K562 (cell line): ENCODE data around the gene NINL.
"Not testable (repeated sequence)": the region's sequence is repeated elsewhere in the genome, so short reads cannot be mapped to it uniquely, and the experiment has no call there.

Experiments
- CTBP1 ChIP-seq: fragments of 450-650 bp; IDR thresholded peaks from 2 replicates; pipeline ENCODE4 v1.6.1; 2016; ENCODE audit warnings: borderline replicate concordance
- EGR1 ChIP-seq: fragments of 450-650 bp; conservative IDR thresholded peaks from 2 replicates; pipeline ENCODE4 v1.6.1; 2017; ENCODE audit warnings: mild to moderate bottlenecking
- FOXK1 ChIP-seq: sonication (generic); formaldehyde crosslinking; IDR thresholded peaks from 2 replicates; pipeline ENCODE4 v1.8.0; 2022; ENCODE audit warnings: missing genetic modification reagents, mild to moderate bottlenecking, borderline replicate concordance
- GATAD2A ChIP-seq: fragments of 450-650 bp; IDR thresholded peaks from 2 replicates; pipeline ENCODE4 v1.6.1; 2017
- JUNB ChIP-seq: fragments of 450-650 bp; formaldehyde crosslinking; conservative IDR thresholded peaks from 2 replicates; pipeline ENCODE4 v1.4.0; 2020; ENCODE audit warnings: mild to moderate bottlenecking
- NR2C2 ChIP-seq, 2 experiments: fragments of 200-800 bp in 1 of 2; sonication (Bioruptor generic) in 1 of 2; sonication (generic) in 1 of 2; formaldehyde crosslinking in 1 of 2; IDR thresholded peaks; 2 replicates each; pipeline versions ENCODE4 v1.6.1 to v1.8.0; 2016 to 2022; ENCODE audit warnings: mild to moderate bottlenecking in 1 of 2, missing compliant biosample characterization in 1 of 2, missing genetic modification characterization in 1 of 2, missing genetic modification reagents in 1 of 2
- POLR2AphosphoS5 ChIP-seq: IDR thresholded peaks from 2 replicates; pipeline ENCODE4 v1.6.1; 2011; ENCODE audit warnings: mild to moderate bottlenecking, low read depth, low read length, moderate library complexity; ENCODE audit not compliant: control insufficient read depth, insufficient read depth
- TF ChIP-seq, protein P1 (sequence below), 3 experiments: IDR thresholded peaks in 2 of 3; conservative IDR thresholded peaks in 1 of 3; 2 replicates each; pipeline ENCODE4 v1.5.1; 2011 to 2012; ENCODE audit warnings: low read length in 3 of 3, mild to moderate bottlenecking in 3 of 3, control low read depth in 2 of 3, improper control_type of control experiment in 1 of 3, inconsistent platforms in 1 of 3, low read depth in 1 of 3, mixed read lengths in 1 of 3, moderate library complexity in 1 of 3; ENCODE audit not compliant: insufficient read depth in 2 of 3
- TF ChIP-seq, protein P2 (sequence below), 2 experiments: fragments of 450-650 bp; IDR thresholded peaks; 2 replicates each; pipeline ENCODE4 v1.6.1; 2016; ENCODE audit warnings: mild to moderate bottlenecking in 2 of 2, borderline replicate concordance in 1 of 2, low read depth in 1 of 2, moderate library complexity in 1 of 2
- TF ChIP-seq, protein P3 (sequence below): fragments of 450-650 bp; IDR thresholded peaks from 2 replicates; pipeline ENCODE4 v1.6.1; 2018; ENCODE audit not compliant: partially characterized antibody

DNA sequence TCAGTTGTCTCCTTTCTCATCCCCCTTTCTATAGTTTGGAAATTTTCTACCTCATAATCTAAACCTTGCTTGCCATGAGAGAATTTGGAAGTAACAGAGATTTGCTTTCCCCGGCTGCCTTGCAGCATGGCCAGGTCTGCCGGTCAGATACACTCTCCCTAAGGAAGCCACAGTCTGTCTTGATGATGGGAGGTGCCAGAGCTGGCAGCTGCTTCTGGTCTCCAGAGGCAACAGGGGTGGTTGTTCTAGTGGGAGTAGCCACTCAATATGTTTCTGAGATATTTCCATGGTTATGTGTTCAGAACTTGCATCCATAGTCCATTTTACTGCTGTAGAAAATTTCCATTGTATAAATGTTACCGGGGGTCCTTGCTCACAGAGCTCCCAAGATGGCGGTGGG, 5.4 kb upstream of the NINL start:
- TF ChIP-seq, protein P1, sequence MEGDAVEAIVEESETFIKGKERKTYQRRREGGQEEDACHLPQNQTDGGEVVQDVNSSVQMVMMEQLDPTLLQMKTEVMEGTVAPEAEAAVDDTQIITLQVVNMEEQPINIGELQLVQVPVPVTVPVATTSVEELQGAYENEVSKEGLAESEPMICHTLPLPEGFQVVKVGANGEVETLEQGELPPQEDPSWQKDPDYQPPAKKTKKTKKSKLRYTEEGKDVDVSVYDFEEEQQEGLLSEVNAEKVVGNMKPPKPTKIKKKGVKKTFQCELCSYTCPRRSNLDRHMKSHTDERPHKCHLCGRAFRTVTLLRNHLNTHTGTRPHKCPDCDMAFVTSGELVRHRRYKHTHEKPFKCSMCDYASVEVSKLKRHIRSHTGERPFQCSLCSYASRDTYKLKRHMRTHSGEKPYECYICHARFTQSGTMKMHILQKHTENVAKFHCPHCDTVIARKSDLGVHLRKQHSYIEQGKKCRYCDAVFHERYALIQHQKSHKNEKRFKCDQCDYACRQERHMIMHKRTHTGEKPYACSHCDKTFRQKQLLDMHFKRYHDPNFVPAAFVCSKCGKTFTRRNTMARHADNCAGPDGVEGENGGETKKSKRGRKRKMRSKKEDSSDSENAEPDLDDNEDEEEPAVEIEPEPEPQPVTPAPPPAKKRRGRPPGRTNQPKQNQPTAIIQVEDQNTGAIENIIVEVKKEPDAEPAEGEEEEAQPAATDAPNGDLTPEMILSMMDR (IDR thresholded peaks at IDR 0.05 in 2 of 3, conservative IDR thresholded peaks at IDR 0.05 in 1 of 3; ENCODE audit: insufficient read depth in 2 of 3, low read depth in 1 of 3, low read length in 3 of 3) = not testable (repeated sequence)
- not testable (repeated sequence) for TF ChIP-seq EGR1; NR2C2 (CRISPR knock-in tag; IDR thresholded peaks at IDR 0.05); NR2C2 (tag; IDR thresholded peaks at IDR 0.05); JUNB (CRISPR knock-in tag); GATAD2A; POLR2AphosphoS5; FOXK1 (CRISPR knock-in tag); CTBP1
- TF ChIP-seq, protein P2, sequence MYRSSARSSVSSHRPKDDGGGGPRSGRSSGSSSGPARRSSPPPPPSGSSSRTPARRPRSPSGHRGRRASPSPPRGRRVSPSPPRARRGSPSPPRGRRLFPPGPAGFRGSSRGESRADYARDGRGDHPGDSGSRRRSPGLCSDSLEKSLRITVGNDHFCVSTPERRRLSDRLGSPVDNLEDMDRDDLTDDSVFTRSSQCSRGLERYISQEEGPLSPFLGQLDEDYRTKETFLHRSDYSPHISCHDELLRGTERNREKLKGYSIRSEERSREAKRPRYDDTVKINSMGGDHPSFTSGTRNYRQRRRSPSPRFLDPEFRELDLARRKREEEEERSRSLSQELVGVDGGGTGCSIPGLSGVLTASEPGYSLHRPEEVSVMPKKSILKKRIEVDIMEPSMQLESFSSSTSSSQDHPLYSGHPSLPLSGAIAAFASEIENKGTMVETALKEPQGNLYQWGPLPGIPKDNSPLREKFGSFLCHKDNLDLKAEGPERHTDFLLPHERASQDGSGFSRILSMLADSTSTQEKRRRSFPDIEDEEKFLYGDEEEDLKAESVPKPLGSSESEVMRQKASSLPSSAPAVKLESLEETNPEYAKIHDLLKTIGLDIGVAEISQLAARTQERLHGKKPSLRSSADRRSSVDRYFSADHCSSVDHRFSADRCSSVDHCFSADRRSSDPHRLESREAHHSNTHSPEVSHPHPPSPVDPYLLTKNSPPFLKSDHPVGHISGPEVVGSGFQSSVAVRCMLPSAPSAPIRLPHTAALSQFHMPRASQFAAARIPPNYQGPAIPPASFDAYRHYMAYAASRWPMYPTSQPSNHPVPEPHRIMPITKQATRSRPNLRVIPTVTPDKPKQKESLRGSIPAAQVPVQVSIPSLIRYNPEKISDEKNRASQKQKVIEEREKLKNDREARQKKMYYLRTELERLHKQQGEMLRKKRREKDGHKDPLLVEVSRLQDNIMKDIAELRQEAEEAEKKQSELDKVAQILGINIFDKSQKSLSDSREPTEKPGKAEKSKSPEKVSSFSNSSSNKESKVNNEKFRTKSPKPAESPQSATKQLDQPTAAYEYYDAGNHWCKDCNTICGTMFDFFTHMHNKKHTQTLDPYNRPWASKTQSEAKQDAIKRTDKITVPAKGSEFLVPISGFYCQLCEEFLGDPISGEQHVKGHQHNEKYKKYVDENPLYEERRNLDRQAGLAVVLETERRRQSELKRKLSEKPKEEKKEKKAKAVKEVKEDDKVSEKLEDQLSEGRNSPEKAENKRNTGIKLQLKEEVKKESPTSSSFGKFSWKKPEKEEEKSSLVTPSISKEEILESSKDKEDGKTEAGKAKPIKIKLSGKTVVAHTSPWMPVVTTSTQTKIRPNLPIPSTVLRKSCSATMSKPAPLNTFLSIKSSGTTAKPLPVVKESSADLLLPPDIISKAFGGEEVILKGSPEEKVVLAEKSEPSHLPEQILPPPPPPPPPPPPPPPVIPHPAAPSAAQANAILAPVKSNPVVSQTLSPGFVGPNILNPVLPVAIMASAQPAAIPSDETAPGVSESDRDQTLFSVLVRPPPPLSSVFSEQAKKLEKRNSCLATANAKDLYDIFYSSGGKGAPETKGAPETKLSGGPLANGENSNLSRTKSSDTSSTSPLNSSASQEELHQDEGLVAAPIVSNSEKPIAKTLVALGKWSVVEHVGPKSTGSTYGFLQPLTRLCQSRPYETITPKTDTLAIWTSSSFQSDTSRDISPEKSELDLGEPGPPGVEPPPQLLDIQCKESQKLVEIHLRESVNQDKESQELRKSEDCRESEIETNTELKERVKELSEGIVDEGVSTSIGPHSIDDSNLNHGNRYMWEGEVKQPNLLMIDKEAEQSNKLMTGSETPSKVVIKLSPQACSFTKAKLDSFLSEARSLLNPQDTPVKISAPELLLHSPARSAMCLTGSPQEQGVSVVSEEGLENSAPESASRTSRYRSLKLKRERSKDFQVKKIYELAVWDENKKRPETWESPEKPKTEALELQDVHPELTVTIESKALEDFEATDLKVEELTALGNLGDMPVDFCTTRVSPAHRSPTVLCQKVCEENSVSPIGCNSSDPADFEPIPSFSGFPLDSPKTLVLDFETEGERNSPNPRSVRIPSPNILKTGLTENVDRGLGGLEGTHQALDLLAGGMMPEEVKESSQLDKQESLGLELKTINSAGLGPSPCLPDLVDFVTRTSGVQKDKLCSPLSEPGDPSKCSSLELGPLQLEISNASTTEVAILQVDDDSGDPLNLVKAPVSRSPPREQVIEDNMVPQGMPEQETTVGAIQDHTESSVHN (IDR thresholded peaks at IDR 0.05; ENCODE audit: borderline replicate concordance in 1 of 2, low read depth in 1 of 2) = not testable (repeated sequence)
- TF ChIP-seq, protein P3, sequence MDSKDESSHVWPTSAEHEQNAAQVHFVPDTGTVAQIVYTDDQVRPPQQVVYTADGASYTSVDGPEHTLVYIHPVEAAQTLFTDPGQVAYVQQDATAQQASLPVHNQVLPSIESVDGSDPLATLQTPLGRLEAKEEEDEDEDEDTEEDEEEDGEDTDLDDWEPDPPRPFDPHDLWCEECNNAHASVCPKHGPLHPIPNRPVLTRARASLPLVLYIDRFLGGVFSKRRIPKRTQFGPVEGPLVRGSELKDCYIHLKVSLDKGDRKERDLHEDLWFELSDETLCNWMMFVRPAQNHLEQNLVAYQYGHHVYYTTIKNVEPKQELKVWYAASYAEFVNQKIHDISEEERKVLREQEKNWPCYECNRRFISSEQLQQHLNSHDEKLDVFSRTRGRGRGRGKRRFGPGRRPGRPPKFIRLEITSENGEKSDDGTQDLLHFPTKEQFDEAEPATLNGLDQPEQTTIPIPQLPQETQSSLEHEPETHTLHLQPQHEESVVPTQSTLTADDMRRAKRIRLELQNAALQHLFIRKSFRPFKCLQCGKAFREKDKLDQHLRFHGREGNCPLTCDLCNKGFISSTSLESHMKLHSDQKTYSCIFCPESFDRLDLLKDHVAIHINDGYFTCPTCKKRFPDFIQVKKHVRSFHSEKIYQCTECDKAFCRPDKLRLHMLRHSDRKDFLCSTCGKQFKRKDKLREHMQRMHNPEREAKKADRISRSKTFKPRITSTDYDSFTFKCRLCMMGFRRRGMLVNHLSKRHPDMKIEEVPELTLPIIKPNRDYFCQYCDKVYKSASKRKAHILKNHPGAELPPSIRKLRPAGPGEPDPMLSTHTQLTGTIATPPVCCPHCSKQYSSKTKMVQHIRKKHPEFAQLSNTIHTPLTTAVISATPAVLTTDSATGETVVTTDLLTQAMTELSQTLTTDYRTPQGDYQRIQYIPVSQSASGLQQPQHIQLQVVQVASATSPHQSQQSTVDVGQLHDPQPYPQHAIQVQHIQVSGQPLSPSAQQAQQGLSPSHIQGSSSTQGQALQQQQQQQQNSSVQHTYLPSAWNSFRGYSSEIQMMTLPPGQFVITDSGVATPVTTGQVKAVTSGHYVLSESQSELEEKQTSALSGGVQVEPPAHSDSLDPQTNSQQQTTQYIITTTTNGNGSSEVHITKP = not testable (repeated sequence)
